Spleen (tissue), 7 donors: Measurements from ENCODE around the gene IL21R.

Experiments used
- POLR2A ChIP-seq, 3 donors: fragments of 450-650 bp; IDR thresholded peaks; one replicate each; pipeline ENCODE4 v1.5.1; 2017; ENCODE audit warnings: antibody characterized with exemption in 3 of 3, mild to moderate bottlenecking in 1 of 3
- TF ChIP-seq, protein P1 (sequence below), 11 experiments: fragments of 200-600 bp in 7 of 11; fragments of 450-650 bp in 4 of 11; sonication (generic) in 4 of 11; IDR thresholded peaks in 8 of 11; conservative IDR thresholded peaks in 3 of 11; 1 replicate in 7 of 11; 2 replicates in 4 of 11; pipeline versions ENCODE4 v1.4.0 to v1.8.0; 2016 to 2021; ENCODE audit warnings: antibody characterized with exemption in 11 of 11, inconsistent platforms in 4 of 11, mild to moderate bottlenecking in 1 of 11
- donor health status: DM: no; HTN: no; CAD: no; lungs with moderate emphysema.
- donor health status: DM: no; HTN: no; CAD: no.
- donor health status: DM: no; HTN: no; CAD: no.

DNA sequence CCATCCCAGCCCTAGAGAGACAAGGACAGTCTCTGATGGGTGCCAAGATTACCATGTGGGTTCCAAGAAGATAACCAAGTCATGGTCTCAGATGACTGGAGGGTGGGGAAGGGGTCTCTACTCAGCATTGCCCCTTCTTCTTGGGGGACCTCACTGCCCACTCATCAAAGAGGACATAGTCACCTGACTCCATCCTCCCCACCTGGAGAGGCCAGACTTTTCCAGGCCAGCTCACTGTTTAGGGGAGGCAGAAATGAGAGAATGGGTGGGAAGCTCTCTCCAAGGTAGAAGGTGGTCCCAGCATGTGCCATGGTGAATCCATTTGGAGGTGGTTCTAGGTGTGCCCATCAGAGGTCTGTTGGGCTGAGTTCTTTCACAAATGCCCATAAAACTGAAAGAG is 20.7 kb upstream of the IL21R start:
- TF ChIP-seq, protein P1, sequence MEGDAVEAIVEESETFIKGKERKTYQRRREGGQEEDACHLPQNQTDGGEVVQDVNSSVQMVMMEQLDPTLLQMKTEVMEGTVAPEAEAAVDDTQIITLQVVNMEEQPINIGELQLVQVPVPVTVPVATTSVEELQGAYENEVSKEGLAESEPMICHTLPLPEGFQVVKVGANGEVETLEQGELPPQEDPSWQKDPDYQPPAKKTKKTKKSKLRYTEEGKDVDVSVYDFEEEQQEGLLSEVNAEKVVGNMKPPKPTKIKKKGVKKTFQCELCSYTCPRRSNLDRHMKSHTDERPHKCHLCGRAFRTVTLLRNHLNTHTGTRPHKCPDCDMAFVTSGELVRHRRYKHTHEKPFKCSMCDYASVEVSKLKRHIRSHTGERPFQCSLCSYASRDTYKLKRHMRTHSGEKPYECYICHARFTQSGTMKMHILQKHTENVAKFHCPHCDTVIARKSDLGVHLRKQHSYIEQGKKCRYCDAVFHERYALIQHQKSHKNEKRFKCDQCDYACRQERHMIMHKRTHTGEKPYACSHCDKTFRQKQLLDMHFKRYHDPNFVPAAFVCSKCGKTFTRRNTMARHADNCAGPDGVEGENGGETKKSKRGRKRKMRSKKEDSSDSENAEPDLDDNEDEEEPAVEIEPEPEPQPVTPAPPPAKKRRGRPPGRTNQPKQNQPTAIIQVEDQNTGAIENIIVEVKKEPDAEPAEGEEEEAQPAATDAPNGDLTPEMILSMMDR (IDR thresholded peaks at IDR 0.05 in 8 of 11, conservative IDR thresholded peaks at IDR 0.05 in 3 of 11) = no peak
- no peak for TF ChIP-seq POLR2A (IDR thresholded peaks at IDR 0.05)
